ENCODE results near the gene CALU. TPM values are rescaled to one million over a fixed set of nuclear protein-coding genes. Genes with fewer than 3 reads are reported as not detected.

CALU gene
- total RNA-seq, 1 donor from 2014 or later, result 43.9 TPM

DNA sequence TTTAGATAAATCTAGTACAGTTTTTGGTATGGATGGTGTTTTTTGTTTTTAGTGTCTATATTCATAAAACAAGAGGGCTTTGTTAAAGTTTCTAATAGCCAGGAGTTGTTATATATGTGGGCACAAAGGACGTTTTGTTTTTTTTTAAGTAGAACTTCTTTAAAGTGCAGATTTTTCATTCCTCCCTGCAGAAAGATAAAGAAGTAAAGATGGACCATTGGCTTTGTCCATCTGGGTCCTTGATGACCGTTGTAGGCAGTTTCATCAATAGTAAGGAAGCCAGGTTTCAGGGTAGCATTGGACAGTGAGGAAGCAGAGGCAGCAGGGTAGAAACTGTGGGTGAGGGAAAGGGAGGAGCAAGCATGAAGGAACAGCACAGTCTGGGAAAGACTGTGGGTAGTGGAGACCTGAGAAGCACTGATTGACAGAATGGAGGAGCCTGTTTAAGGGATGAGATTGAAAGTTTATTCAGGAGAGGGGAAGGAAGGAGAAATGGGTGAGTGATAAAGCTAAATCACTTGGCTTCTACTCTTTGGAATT lies 5.3 kb downstream of the CALU start:
- intact Hi-C loops (cut with micrococcal nuclease), result no loop called here

DNA sequence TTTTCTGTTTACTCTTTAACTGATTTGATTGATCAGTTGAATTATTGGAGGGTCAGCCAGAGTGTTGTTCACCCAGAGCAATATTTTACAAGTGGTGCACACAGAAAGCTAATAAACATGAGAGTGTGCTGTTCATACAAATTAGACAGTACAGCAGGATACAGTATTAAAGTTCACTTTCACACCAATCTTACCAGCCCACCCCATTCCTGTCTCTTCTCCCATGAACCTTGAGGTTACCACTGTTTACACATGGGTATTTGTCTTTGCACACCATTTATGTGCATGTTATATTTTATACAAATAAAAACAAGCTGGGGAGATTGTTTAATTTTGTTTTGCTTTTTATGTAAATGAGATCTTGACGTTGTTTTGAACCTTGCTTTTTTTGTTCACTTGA lies 6.5 kb downstream of the CALU start:
- intact Hi-C loops (cut with micrococcal nuclease), result no loop called here

DNA sequence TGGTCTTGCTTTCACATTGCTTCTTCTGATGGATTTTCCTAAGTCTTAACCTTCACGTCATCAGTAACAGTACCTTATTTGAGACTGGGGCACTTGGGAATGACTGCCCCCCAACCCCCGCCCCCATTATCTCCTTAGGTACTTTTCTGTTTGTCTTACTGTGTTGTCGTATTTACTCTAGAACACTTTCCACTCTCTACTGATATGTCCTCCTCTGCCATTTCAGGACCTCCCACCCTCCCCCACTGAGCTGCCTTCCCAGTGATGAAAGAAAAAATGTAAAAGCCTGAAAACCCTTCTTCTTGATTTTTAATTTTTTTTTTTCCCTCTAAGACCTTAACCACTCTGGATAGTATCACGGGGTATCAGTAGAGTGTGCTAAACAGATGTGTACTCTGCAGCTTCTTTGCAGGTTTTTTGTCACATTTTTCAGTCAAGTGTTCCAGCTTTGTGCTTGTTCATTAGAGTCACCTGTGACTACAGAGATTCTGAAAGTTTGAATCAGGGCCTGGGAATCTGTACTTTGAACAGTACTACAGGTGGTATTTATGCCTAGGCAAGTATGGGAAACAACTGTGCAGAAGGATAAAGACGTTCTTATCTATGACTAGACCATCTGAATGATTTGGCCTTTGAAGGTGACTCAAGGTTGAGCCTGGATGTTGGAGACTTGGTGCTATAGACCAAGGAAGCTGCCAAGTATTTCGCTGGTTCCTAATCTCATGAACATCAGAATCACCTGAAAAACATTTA lies 8.3 kb downstream of the CALU start:
- intact Hi-C loops (cut with micrococcal nuclease), result no loop called here

DNA sequence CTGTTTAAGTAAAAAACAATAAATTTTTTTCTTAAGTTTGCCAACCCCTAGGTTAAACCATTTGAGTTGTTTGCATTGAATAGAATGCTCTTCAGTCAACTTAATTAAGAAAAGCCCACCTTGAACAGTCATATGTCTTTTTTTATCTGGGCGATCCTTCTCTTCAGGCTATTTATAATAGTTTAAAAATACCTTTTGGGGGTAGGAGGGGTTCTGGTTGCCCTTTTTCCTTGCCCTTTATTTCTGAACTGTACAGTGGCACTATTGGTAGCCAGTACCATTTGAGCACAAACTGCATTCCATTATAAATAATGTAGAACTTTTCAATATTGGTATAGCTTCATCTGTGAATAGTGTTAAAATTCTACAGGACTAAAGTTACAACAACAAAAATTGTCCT lies 13.1 kb downstream of the CALU start:
- intact Hi-C loops (cut with micrococcal nuclease), result no loop called here

DNA sequence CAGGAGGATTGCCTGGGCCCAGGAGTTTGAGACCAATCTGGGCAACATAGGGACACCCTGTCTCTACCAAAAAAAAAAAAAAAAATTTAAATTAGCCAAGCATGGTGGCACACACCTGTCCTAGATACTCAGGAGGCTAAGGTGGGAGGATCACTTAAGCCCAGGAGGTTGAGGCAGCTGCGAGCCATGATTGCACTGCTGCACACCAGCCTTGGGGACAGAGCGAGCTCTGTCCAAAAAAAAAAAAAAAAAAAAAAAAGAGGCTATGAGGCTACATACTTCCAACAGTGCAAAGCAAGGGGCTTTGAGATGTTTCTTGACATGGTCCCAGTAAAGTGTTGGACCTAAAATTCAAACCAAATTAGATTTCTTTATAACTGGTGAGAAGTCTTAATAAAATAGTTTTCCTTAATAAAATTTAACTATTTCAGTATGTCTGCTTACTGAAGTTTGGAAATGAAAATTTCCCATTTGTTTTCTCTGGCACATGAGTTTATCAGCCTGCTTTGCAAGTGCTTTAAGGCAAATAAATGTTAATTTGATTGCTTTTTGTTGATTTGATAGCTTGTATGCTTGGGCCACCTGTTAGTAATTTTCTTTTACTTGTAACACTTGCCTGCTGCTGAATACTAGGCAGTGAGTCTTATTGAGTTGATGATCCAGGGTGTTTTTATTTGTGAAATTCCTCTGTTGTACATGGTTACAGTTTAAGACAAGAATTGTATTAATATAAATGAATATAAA lies 16.1 kb downstream of the CALU start:
- intact Hi-C loops (cut with micrococcal nuclease), result no loop called here

DNA sequence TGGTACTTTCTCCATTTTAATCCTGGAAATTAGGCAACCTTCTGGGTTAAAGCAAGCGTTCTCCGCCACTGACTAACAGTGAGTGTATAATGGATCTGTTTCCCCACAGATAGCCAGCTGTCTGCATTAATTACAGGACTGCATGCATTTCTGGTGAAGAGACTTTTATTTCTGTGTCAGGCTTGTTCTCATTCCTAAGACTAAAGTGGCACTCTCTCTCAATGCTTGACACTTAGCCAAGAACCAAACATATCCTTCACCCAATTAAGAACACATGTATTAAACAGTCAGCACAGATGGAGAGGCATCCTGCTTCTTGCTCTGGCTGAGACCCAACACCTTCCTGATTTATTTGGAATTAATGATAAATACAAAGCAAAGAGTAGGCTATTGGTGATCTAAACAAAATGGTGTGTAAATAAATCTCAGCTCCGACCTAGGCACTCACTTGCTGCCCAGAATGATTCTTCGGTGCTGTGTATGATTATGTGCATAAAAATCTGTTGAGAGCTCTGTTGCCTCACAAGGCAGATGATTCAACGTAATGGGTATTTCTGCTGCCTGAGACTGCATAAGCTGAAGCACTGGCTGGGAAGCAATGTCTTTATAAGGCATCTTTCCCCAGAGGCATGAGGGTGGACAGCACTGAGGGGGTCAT lies 16.8 kb downstream of the CALU start:
- intact Hi-C loops (cut with micrococcal nuclease), result no loop called here

DNA sequence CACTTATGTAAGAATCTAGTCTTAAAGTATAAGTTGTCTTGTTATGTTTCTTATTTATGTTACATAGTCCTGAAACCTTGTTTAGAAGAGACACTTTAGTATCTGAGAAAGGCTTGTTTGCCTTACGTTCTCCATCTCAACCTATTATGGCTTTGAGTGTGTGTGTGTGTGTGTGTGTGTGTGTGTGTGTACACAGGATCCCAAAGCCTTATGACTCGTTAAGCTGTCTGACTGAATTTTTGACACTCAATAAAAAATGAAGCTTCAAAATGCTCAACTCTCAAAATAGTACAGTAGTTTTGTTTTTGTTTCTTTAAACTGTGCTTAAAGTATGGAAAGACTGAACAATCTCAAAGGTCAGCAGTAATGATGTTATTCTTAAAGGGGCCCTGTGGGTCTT lies 18.0 kb downstream of the CALU start:
- intact Hi-C loops (cut with micrococcal nuclease), result no loop called here

DNA sequence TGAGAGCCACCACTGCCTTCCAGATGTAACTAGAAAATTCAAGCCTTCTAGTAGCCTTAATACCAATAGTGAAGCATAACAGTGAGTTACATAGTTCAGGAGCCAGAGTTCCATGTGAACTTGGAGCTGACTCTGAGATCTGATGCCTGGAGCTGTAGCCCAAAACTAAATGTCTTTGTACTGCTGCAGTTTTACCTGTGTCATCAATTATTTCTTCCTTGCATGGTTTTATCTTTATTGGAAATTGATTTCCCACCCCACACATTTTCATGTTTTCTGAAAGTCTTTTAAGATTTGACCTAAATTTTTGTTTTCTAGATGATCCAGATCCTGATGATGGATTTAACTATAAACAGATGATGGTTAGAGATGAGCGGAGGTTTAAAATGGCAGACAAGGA lies 19.4 kb downstream of the CALU start:
- intact Hi-C loops (cut with micrococcal nuclease), result no loop called here

DNA sequence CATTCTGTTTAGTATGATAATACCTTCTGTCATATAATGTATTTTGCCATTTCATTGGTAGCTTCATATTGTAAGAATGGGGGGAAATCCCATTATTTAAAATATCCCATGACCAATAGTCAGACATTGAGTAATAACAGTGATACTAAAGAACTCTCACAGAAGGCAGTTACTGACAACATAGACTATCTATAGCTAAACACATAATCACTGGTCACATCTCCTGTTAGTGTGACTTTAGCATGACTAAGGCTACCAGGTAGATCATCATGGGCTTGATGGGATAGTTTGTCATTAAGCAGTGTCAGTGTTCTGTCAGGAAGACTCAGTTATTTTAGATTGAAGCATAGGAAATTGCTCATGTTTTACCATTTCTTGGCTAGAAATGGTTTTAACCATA lies 20.1 kb downstream of the CALU start:
- intact Hi-C loops (cut with micrococcal nuclease), result no loop called here

DNA sequence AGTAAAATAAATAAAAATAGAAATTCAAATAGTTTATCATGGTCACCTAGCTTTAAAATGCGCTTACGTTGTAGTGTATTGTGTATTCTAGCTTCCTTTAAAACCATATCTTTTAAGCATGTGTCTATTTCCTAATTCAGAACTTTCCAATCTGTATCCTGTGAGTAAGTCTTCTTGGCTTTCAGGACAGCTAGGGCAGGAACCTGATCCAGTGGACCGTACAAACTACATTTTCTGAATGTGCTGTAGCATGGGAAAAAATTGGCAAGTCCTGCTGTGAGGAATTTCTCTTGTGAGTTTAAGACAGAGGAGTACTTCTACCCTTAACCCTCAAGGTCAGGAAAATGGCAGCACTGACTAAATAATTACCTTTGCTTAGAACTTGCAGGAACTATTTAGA lies 24.4 kb downstream of the CALU start:
- intact Hi-C loops (cut with micrococcal nuclease), result no loop called here

DNA sequence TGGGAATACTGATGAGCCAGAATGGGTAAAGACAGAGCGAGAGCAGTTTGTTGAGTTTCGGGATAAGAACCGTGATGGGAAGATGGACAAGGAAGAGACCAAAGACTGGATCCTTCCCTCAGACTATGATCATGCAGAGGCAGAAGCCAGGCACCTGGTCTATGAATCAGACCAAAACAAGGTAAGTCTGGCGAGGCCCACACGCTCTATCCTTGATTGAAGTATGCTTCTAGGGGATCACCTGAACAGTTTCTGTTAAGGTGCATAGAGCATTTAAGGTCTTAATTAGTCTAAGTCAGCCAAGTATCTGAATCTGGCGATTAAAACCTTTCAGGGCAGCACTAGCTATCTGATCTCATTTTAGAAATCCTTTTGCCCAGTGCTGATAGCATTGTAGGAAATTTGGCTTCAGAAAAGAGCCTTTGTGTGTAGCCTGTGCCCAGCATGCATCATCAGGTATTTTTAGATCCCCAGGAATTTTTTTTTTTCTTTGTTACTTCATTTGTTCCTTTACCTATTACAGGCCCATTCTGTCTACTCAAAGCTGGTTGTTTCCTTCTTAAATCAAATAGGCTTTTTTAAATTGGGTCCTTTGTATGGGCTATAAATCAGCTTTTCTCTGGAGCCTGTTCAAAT lies 28.4 kb downstream of the CALU start:
- intact Hi-C loops (cut with micrococcal nuclease), result no loop called here

DNA sequence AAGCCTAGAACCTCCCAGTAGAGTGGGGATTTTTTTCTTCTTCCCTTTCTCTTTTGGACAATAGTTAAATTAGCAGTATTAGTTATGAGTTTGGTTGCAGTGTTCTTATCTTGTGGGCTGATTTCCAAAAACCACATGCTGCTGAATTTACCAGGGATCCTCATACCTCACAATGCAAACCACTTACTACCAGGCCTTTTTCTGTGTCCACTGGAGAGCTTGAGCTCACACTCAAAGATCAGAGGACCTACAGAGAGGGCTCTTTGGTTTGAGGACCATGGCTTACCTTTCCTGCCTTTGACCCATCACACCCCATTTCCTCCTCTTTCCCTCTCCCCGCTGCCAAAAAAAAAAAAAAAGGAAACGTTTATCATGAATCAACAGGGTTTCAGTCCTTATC lies 31.1 kb downstream of the CALU start:
- intact Hi-C loops (cut with micrococcal nuclease), result no loop called here

DNA sequence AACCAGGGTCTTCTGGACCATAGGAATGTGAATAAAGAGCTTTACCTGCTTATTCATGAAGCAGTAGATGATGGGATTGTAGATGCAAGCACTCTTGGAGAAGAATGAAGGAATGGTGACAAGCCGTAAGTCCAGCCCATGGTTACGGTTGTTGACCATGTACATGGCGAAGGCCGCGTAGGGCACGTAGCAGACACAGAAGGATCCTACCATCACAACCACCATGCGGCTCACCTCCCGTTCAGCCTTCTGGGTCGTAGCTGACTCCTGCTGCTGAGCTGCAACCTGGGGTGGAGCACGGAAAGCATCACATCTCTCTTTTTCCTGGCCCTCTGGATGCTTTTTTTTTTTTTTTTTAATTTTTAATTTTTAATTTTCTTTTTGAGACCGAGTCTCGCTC lies 34.4 kb downstream of the CALU start:
- intact Hi-C loops (cut with micrococcal nuclease), result no loop called here

DNA sequence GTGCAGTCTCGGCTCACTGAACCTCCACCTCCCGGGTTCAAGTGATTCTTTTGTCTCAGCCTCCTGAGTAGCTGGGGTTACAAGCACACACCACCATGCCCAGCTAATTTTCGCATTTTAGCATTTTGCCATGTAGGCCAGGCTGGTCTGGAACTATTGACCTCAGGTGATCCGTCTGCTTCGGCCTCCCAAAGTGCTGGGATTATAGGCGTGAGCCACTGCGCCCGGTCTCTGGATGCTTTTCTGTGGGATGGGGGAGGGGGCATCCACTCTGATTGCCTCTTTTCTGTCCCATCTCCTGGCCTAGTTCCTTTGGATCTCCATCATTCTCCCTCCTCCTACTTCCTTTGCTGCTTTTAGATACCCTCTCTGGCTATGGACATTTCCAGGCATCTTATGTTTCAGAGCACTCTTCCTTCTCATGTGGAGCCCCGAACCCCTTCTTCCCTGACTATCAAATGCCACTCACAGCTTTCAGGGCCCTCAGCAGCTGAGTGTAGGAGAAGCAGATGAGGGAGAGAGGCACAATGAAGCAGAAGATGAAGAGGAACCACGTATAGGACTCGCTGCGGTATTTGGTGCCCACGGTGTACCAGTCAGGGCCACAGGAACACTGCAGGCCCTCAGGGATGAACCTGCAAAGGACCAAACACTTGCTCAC lies 35.0 kb downstream of the CALU start:
- intact Hi-C loops (cut with micrococcal nuclease), result no loop called here

DNA sequence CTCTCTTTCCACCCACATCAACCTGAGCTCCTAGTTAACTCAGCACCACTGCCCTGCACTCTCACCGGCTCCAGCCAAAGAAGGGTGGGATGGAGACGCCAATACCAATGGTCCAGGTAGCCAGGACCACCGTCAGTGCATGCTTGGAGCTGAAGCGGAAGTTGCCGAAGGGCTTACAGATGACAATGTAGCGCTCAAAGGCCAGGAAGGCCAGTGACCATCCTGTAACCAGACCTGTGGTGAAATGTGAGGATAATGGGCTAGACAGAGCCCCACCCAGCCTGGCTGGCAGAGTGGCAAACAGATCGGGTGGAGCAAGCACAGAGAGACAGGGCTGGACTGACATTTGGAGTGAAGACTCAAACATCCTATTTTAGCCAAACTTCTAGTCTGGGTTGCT lies 35.8 kb downstream of the CALU start:
- intact Hi-C loops (cut with micrococcal nuclease), result no loop called here

DNA sequence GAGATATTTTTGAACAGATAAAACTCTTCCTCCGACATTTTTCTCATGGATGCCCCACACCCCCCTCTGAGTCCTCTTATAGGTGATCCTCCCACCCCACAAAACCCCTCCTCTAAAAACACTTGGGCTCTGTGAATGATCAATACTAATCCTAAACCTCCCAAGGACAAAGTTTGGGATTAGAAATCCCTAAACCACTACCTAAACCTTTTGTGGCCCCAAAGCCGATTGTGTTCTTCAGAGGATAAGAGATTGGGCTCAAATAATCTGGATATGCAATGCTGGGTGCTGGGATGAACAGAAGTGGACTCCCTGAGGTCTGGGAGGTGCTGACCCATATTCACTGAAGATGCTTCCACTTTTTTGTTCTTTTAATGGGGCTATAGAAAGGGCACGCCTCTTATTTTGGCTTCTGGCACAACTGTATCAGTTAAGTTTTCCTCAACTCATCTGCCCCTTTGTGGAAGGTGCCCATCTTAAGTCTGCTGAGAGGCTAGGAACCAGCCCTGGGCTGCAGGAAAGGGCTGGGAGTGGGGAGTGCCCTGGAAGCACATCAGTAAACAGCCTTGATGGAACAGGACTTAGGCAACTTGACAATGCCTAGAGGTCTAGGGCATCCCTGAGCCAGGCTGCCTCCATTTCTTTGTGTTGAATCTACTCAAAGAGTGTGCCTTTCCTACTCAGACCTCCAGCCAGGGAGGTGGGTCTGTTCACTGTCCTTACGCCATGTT lies 36.8 kb downstream of the CALU start, which contains the start of gene OPN1SW:
OPN1SW (minus strand) TSS at position 51 of the 731 bp plus-strand sequence; CDS start at position 38, 13 bp downstream.
- intact Hi-C loops (cut with micrococcal nuclease), result no loop called here

DNA sequence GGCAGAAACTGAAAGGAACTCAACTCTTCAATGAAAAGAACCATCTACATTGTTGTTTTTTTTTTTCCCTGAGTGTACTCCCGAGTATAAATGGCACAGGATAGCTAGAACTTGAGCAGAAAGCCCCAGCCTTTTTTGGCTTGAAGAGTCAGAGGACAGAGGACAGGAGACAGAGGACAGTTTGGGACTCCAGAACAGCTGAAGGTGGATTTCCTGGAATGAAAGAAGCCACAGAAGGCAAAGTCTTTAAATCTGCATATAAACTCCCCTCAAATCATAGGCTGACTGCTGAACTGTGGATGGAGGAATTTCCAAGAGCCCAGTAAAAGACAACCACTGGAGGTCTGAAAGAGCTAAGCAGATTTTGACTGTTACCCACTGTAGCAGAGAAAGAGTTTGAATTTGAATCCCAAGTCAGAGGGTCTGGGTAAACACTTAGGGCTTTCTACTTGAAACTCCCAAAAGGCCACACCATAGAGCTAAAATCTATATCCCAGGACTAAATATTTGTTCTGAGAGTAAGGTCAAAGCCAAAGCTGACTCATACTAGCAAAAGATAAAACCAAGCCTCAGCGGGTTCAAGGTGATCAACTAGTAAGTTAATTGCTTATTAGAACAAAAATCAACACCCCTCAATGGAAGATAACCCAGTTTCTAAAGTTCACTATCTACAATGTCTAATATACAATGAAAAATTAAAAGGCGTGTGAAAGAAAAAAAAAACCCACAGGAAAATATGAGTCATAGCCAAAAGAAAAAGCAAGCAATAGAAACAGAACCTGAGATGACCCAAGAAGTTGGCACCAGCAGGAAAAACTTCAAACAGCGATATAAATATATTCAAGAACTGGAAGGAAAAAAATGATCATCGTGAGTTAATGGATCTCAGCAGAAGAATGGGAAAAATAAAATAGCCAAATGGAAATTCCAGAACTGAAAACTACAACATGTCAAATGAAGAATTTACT lies 38.3 kb downstream of the CALU start:
- intact Hi-C loops (cut with micrococcal nuclease), result no loop called here

DNA sequence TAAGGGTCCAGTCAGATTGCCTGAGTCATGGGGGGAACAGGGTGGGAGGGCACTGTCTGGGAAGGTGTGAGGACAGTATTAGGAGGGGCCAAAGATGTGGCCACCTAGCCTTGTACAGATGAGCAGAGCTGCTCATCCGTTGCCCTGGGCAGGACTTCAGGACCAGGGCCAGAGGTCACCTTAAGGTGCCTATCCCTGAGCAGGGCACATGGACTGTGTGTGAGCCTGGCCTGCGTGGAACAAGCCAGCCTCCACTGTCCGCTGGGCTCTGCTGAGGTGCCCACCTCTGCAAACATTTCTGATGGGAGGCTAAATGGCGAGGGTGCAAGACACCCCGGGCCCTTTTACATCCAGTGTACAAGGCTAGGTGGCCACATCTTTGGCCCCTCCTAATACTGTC lies 39.8 kb downstream of the CALU start:
- intact Hi-C loops (cut with micrococcal nuclease), result no loop called here

DNA sequence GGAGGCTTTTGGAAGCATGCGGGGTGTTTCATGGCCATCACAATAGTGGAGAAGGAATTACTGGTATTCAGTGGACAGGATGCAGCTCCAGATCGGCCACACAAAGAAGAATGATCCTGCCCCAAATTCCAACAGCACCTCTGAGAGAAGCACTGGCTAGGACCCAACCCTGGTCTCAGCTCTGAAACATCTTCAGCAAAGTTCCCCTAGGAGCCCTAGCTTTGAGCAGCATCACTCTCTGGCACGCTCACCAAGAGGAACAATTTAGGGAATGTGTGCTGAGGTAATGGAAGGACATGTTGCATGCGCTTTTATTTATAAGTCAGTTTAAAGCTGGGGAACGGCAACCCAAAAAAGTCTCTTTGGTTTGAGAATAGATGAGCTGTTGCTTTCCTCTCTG lies 42.0 kb downstream of the CALU start:
- intact Hi-C loops (cut with micrococcal nuclease), result no loop called here
